HUES64 (cell line): Measurements from ENCODE around the gene FAM72A. TPM values are rescaled to one million over a fixed set of nuclear protein-coding genes. Genes with fewer than 3 reads are reported as not detected.
"Not testable (repeated sequence)": the region's sequence is repeated elsewhere in the genome, so short reads cannot be mapped to it uniquely, and the experiment has no call there.

Source experiments
- H3K27ac ChIP-seq: 2 replicates; pipeline ENCODE4 v1.7.0; 2013; ENCODE audit warnings: low read depth, low read length, inconsistent platforms
- H3K27me3 ChIP-seq: 2 replicates; pipeline ENCODE4 v1.6.1; 2013; ENCODE audit warnings: mild to moderate bottlenecking, low read length; ENCODE audit not compliant: insufficient read depth
- H3K36me3 ChIP-seq: 2 replicates; pipeline ENCODE4 v1.6.1; 2013; ENCODE audit warnings: mild to moderate bottlenecking, low read length; ENCODE audit not compliant: insufficient read depth
- H3K4me1 ChIP-seq: 2 replicates; pipeline ENCODE4 v1.6.1; 2013; ENCODE audit warnings: mild to moderate bottlenecking, low read length, moderate library complexity; ENCODE audit not compliant: insufficient read depth
- H3K4me3 ChIP-seq: 2 replicates; pipeline ENCODE4 v1.5.1; 2013; ENCODE audit warnings: mild to moderate bottlenecking, low read length, moderate library complexity
- H3K9ac ChIP-seq: 2 replicates; pipeline ENCODE4 v1.6.1; 2013; ENCODE audit warnings: mild to moderate bottlenecking, low read depth, low read length
- H3K9me3 ChIP-seq: 2 replicates; pipeline ENCODE4 v1.6.1; 2013; ENCODE audit warnings: low read depth, low read length; ENCODE audit not compliant: insufficient read depth
- WGBS: fragments of 150-250, 120-280 bp; methylation state at CpG from one replicate; pipeline ENCODE4 v1.1.7; 2013; ENCODE audit warnings: missing lambda C conversion rate; 5-methylcytosine and 5-hydroxymethylcytosine counted together
- polyA plus RNA-seq, 2 experiments: library from polyadenylated mRNA; stranded (reverse); fragments of 50-300 nt; gene quantifications; one replicate each; pipeline ENCODE4 v1.2.3, GENCODE V29; 2013

Gene FAM72A
- polyA plus RNA-seq (2013, experiment 1 of 2): 10.2 TPM
- polyA plus RNA-seq (2013, experiment 2 of 2): 13.2 TPM

DNA sequence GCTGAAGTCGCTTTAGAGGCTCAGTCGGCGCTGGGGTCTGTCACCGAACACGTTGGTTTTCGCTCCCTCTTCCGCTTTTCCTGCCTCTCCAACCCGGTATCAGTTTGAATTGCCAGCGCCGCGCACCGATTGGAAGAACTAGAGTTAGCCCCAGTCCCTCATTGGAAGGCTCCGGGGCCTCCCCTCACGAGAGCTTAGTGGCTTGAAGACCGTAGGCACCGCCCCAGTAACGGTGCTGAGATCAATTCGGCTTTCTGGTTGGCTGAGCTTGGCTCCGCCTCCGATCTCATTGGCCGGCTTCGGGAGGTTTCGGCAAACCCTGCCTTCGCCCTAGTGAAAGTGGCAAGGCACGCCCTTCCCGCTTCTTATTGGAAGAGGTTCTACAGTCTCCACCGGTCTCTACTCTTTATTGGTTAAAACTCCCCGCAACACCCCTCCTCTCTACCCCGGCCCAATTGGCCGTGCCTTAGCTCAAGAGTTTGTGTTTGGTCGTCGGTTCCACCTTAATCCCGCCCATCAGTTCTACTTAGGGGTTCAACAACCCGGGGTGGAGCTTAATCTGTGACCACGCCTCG is at the start of gene FAM72A:
TSS of gene FAM72A (minus strand) at position 51 of the 575 bp plus-strand sequence. CDS start 814 bp downstream, outside the sequence.
- H3K36me3 ChIP-seq, H3K4me1 ChIP-seq, H3K9ac ChIP-seq, H3K9me3 ChIP-seq, H3K27me3 ChIP-seq: not testable (repeated sequence)
- peak within 1 kb of the TSS; percentile 49; the same call in 1 of the 2 replicates for H3K27ac ChIP-seq
- WGBS: 0% methylated on average over 20 of the region's 36 CpGs
- peak within 1 kb of the TSS; percentile 57 for H3K4me3 ChIP-seq

GRCh38 chr1:206250953-206251681 is 48.5 kb upstream of the FAM72A start:
- not testable (repeated sequence) for H3K4me1 ChIP-seq, H3K36me3 ChIP-seq, H3K9ac ChIP-seq, H3K27me3 ChIP-seq, H3K9me3 ChIP-seq, H3K27ac ChIP-seq, H3K4me3 ChIP-seq
- WGBS: 78% methylated on average over 2 of the region's 3 CpGs

DNA sequence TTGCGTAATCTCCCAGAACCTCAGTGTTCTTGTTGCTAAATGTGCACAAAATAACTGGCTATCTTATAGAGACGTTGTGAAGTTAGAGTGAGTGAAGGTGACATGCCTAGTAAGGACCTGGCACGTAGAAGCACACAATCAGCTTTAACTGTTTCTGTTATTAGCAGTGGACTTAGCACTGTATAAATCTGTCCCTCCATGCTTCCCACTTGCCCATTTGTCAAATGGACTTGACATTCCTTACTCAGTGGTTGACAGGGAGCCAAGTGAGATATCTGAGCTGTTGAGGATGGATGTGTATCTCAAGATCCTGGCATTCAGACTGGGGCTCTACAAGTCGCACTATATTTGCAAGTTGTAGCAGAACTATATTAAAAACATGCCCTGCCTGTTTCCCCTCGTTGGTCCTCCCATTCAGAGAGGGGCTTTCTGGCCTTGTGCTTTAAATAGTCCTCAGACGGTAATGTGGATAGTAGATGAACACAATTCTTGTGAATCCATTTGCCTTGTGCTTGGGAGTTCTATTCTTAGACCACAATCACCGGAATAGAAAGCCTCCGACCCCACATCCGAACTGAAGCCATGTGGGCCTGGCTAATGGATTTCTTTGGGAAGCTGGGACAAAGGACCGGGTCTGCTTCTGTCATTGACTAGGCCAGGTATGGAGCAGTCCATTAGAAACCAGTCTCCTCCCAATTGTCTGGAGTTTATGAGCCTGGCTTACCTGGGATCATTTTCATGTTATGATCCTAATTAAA is 43.7 kb upstream of the FAM72A start:
- H3K9me3 ChIP-seq, H3K4me3 ChIP-seq, H3K27me3 ChIP-seq, H3K27ac ChIP-seq, H3K4me1 ChIP-seq, H3K9ac ChIP-seq, H3K36me3 ChIP-seq: not testable (repeated sequence)
- no CpG with 5 or more reads among the region's 10 CpGs for WGBS

GRCh38 chr1:206245479-206245878 is 42.8 kb upstream of the FAM72A start:
- H3K4me3 ChIP-seq, H3K9ac ChIP-seq, H3K9me3 ChIP-seq, H3K27me3 ChIP-seq, H3K4me1 ChIP-seq, H3K27ac ChIP-seq, H3K36me3 ChIP-seq: not testable (repeated sequence)
- WGBS: 83% methylated on average over 1 of the region's 3 CpGs

GRCh38 chr1:206243335-206243734 is 40.7 kb upstream of the FAM72A start:
- H3K4me3 ChIP-seq, H3K4me1 ChIP-seq, H3K27me3 ChIP-seq, H3K9me3 ChIP-seq, H3K9ac ChIP-seq, H3K36me3 ChIP-seq, H3K27ac ChIP-seq: not testable (repeated sequence)
- 91% methylated on average over 1 of the region's 3 CpGs for whole genome bisulfite sequencing

GRCh38 chr1:206240288-206240687 is 37.6 kb upstream of the FAM72A start:
- H3K4me3 ChIP-seq, H3K36me3 ChIP-seq, H3K9me3 ChIP-seq, H3K27me3 ChIP-seq, H3K9ac ChIP-seq, H3K4me1 ChIP-seq, H3K27ac ChIP-seq: not testable (repeated sequence)
- 96% methylated on average over 4 of the region's 4 CpGs for WGBS

DNA sequence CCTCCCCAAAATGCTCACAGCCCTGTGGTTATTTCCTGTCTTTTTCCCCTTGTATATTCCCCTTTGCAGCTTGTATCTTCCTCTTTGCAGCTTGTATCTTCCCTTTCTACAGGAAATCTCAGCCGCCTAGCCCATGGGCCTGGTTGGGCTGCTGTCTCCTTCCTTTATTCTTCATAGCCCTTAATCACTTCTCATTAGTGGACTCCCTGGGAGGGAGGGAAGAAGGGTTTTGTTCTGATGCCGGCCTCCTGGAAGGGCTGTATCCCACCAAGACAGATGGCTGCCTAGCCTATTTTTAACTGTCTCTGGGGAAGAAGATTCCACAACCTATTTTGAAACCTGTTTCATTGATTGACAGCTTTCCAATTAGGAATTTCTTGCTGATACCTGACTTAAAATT is 32.6 kb upstream of the FAM72A start:
- not testable (repeated sequence) for H3K27me3 ChIP-seq, H3K4me3 ChIP-seq, H3K9ac ChIP-seq, H3K4me1 ChIP-seq, H3K36me3 ChIP-seq, H3K9me3 ChIP-seq, H3K27ac ChIP-seq
- no CpG with 5 or more reads among the region's 2 CpGs for WGBS

DNA sequence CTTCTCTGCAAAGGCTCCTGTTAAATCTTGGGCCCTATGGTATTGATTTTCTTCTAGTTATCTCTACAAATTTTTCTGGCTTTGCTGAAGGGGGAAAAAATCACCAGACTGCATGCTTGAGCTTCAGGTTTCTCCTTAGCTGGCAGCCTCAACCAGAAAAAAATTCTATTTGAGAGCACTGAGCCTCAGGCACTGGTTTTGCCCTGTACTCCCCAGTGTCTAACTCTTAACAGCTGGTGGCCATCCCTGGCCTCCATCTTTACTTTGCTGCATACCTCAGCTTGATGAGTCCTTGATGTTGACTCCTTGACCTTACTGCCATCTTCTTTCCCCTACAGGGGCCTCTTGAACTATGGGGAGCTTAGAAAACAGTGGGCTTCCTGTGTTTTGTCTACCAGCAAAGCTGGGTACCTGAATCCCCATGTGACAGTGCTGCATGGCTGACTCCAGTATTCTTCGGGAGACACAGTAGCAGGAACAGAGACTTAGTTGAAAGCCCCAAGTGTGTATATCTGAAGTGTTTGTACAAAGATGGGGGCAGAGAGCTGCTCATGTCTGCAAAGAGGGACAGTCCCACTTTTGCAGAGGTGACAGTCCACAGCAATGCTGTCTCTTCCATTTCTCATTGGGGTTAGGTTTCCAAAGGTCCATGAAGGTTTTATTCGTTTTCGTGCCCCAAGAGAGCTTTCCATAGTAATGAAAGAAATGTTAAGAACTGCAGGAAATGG is 31.7 kb upstream of the FAM72A start:
- not testable (repeated sequence) for H3K36me3 ChIP-seq, H3K27me3 ChIP-seq, H3K9me3 ChIP-seq, H3K27ac ChIP-seq, H3K9ac ChIP-seq, H3K4me3 ChIP-seq, H3K4me1 ChIP-seq
- 98% methylated on average over 3 of the region's 3 CpGs for WGBS

DNA sequence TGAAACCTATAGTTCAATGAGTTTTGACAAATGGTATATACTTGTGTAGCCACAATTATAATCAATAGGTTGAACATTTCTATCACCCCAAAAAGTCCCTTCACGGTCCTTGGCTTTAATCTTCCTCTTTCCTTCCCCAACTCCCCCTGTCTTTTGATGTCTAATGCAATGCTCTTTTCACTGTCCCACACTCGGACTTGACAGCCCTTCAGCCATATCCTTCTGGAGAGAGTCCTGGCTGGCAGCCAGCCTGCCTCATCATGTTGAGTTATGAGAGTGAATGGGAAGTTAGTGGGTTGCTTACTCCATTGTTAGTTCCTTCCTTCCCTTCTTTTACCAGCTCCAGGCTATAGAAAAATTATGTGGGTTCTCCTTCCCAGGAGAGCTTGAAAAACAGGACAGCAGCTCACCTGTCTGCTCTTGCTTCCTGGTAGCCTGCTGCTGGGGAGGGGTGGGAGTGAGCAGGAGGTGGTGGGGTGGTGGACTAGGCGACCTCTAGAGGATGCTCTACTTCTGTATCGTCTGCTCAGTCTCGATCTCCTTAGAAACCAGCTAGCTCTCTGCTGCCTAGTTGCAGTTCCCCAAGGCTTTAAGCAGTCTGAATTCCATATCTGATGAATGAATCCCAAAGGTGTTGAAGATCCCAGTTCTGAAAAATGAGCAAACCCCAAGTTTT is 30.5 kb upstream of the FAM72A start:
- H3K9ac ChIP-seq, H3K36me3 ChIP-seq, H3K4me1 ChIP-seq, H3K27ac ChIP-seq, H3K27me3 ChIP-seq, H3K9me3 ChIP-seq, H3K4me3 ChIP-seq: not testable (repeated sequence)
- WGBS: 57% methylated on average over 2 of the region's 5 CpGs

- H3K4me1 ChIP-seq, H3K27me3 ChIP-seq, H3K9me3 ChIP-seq, H3K9ac ChIP-seq, H3K36me3 ChIP-seq, H3K27ac ChIP-seq, H3K4me3 ChIP-seq: not testable (repeated sequence)
- 99% methylated on average over 6 of the region's 9 CpGs for WGBS
Observed at GRCh38 chr1:206231989-206232388, 29.4 kb upstream of the FAM72A start.

GRCh38 chr1:206229286-206229685 is 26.6 kb upstream of the FAM72A start:
- not testable (repeated sequence) for H3K27me3 ChIP-seq, H3K9ac ChIP-seq, H3K27ac ChIP-seq, H3K9me3 ChIP-seq, H3K4me3 ChIP-seq, H3K36me3 ChIP-seq, H3K4me1 ChIP-seq
- WGBS: no CpG with 5 or more reads among the region's 2 CpGs
